HepG2 (cell line): ENCODE measurements around the gene HSDL2. TPM values are rescaled to one million over a fixed set of nuclear protein-coding genes. Genes with fewer than 3 reads are reported as not detected.

Experiments
- ADNP ChIP-seq: sonication (generic); formaldehyde crosslinking; IDR thresholded peaks from 2 replicates; pipeline ENCODE4 v1.4.0; 2020; ENCODE audit warnings: missing genetic modification reagents
- BORCS8-MEF2B ChIP-seq: sonication (generic); formaldehyde crosslinking; IDR thresholded peaks from 2 replicates; pipeline ENCODE4 v1.8.0; 2022; ENCODE audit warnings: mild to moderate bottlenecking, missing genetic modification reagents
- CTCF ChIP-seq: sonication (generic); formaldehyde crosslinking; IDR thresholded peaks from 2 replicates; pipeline ENCODE4 v1.5.0; 2020; ENCODE audit warnings: mild to moderate bottlenecking, missing genetic modification reagents, moderate library complexity
- DNMT1 ChIP-seq: sonication (generic); formaldehyde crosslinking; IDR thresholded peaks from 2 replicates; pipeline ENCODE4 v1.5.1; 2020; ENCODE audit warnings: mild to moderate bottlenecking, missing genetic modification reagents
- ELF4 ChIP-seq: sonication (generic); formaldehyde crosslinking; IDR thresholded peaks from 2 replicates; pipeline ENCODE4 v1.5.0; 2020; ENCODE audit warnings: missing genetic modification reagents, mild to moderate bottlenecking, moderate library complexity, borderline replicate concordance
- ERF ChIP-seq: IDR thresholded peaks from 2 replicates; pipeline ENCODE4 v1.6.1; 2018; ENCODE audit warnings: missing biosample characterization, missing genetic modification reagents
- ETV5 ChIP-seq: IDR thresholded peaks from 2 replicates; pipeline ENCODE4 v1.6.1; 2018; ENCODE audit warnings: missing biosample characterization, missing genetic modification reagents, inconsistent platforms, borderline replicate concordance
- FOXA3 ChIP-seq: IDR thresholded peaks from 2 replicates; pipeline ENCODE4 v1.6.1; 2016; ENCODE audit warnings: missing genetic modification reagents, missing compliant biosample characterization
- HHEX ChIP-seq: IDR thresholded peaks from 2 replicates; pipeline ENCODE4 v1.6.1; 2016; ENCODE audit warnings: control low read depth
- HOXA5 ChIP-seq: sonication (generic); formaldehyde crosslinking; IDR thresholded peaks from 2 replicates; pipeline ENCODE4 v1.4.0; 2020; ENCODE audit warnings: missing genetic modification reagents
- KLF12 ChIP-seq: sonication (generic); formaldehyde crosslinking; IDR thresholded peaks from 2 replicates; pipeline ENCODE4 v1.4.0; 2020; ENCODE audit warnings: missing genetic modification reagents, borderline replicate concordance
- MED13 ChIP-seq: sonication (generic); formaldehyde crosslinking; IDR thresholded peaks from 2 replicates; pipeline ENCODE4 v1.5.0; 2020; ENCODE audit warnings: missing genetic modification reagents
- NFIC ChIP-seq: IDR thresholded peaks from 2 replicates; pipeline ENCODE4 v1.6.1; 2012; ENCODE audit warnings: mild to moderate bottlenecking, low read length, inconsistent platforms
- NKX3-1 ChIP-seq: sonication (generic); formaldehyde crosslinking; IDR thresholded peaks from 2 replicates; pipeline ENCODE4 v1.5.0; 2020; ENCODE audit warnings: missing genetic modification reagents
- RAD21 ChIP-seq: fragments of 450-650 bp; formaldehyde crosslinking; IDR thresholded peaks from 2 replicates; pipeline ENCODE4 v1.5.0; 2020; ENCODE audit warnings: mild to moderate bottlenecking
- RFX1 ChIP-seq: fragments of 450-650 bp; IDR thresholded peaks from 2 replicates; pipeline ENCODE4 v1.6.1; 2017
- SALL2 ChIP-seq: sonication (generic); formaldehyde crosslinking; IDR thresholded peaks from 2 replicates; pipeline ENCODE4 v1.8.1; 2023; ENCODE audit warnings: mild to moderate bottlenecking, missing genetic modification reagents, inconsistent platforms
- SP4 ChIP-seq: sonication (generic); formaldehyde crosslinking; IDR thresholded peaks from 2 replicates; pipeline ENCODE4 v1.8.1; 2023; ENCODE audit warnings: mild to moderate bottlenecking, missing genetic modification reagents
- XRCC5 ChIP-seq: fragments of 200-400 bp; formaldehyde crosslinking; optimal IDR thresholded peaks from 2 replicates; pipeline ENCODE3; 2017; ENCODE audit warnings: mild to moderate bottlenecking, low read length
- ZBTB33 ChIP-seq: sonication (generic); formaldehyde crosslinking; IDR thresholded peaks from 2 replicates; pipeline ENCODE4 v1.4.0; 2020; ENCODE audit warnings: missing genetic modification reagents
- ZFP62 ChIP-seq: sonication (generic); formaldehyde crosslinking; IDR thresholded peaks from 2 replicates; pipeline ENCODE4 v1.4.0; 2020; ENCODE audit warnings: missing genetic modification reagents
- ZFYVE20 ChIP-seq: sonication (generic); formaldehyde crosslinking; IDR thresholded peaks from 2 replicates; pipeline ENCODE4 v1.8.0; 2023; ENCODE audit warnings: low read depth, mild to moderate bottlenecking, moderate library complexity, missing genetic modification reagents, borderline replicate concordance
- ZNF230 ChIP-seq: sonication (generic); formaldehyde crosslinking; IDR thresholded peaks from 2 replicates; pipeline ENCODE4 v1.4.0; 2020; ENCODE audit warnings: mild to moderate bottlenecking, missing genetic modification reagents
- ZNF558 ChIP-seq: sonication (generic); formaldehyde crosslinking; IDR thresholded peaks from 2 replicates; pipeline ENCODE4 v1.9.0; 2022; ENCODE audit warnings: mild to moderate bottlenecking, missing genetic modification reagents, borderline replicate concordance
- ZNF713 ChIP-seq: sonication (generic); formaldehyde crosslinking; IDR thresholded peaks from 2 replicates; pipeline ENCODE4 v1.4.0; 2020; ENCODE audit warnings: mild to moderate bottlenecking, missing genetic modification reagents
- ZNF720 ChIP-seq: sonication (generic); formaldehyde crosslinking; IDR thresholded peaks from 2 replicates; pipeline ENCODE4 v1.4.0; 2020; ENCODE audit warnings: missing genetic modification reagents
- ZNF746 ChIP-seq: sonication (generic); formaldehyde crosslinking; IDR thresholded peaks from 2 replicates; pipeline ENCODE4 v1.8.0; 2022; ENCODE audit warnings: mild to moderate bottlenecking, missing genetic modification reagents
- polyA plus RNA-seq, 8 experiments: library from polyadenylated mRNA; depleted of rRNA in 3 of 8; stranded (reverse) in 7 of 8; unstranded in 1 of 8; fragments of >200 nt; fragmentation: Illumina TruSeq in 4 of 8; extraction: Trizol in 4 of 8; gene quantifications; 2 replicates each; pipeline versions ENCODE4 v1.2.1 to v1.2.3, GENCODE V29; 2011 to 2016; ENCODE audit warnings: low read depth in 4 of 8, missing spikeins in 1 of 8, mixed read lengths in 1 of 8; ENCODE audit not compliant: insufficient read depth in 1 of 8
- total RNA-seq, 5 experiments: library from RNA; depleted of rRNA; stranded (reverse); fragments of >200 nt; fragmentation: Illumina TruSeq; extraction: Trizol; gene quantifications; 2 replicates each; pipeline ENCODE4 v1.2.3, GENCODE V29; 2016; ENCODE audit warnings: low read depth in 1 of 5
- TF ChIP-seq, protein P1 (sequence below): sonication (generic); formaldehyde crosslinking; IDR thresholded peaks from 2 replicates; pipeline ENCODE4 v1.4.0; 2020; ENCODE audit warnings: missing genetic modification reagents
- TF ChIP-seq, protein P2 (sequence below): sonication (generic); formaldehyde crosslinking; IDR thresholded peaks from 2 replicates; pipeline ENCODE4 v1.5.0; 2020; ENCODE audit warnings: missing genetic modification reagents, mild to moderate bottlenecking, borderline replicate concordance
- TF ChIP-seq, protein P3 (sequence below): IDR thresholded peaks from 2 replicates; pipeline ENCODE4 v1.6.1; 2012; ENCODE audit warnings: inconsistent platforms

Gene HSDL2
- total and polyA plus RNA-seq, 2 of the 13 experiments (the other 11 are each of a cell fraction or from before 2014, with no cell fraction given), result 55.3 to 80.2 TPM

DNA sequence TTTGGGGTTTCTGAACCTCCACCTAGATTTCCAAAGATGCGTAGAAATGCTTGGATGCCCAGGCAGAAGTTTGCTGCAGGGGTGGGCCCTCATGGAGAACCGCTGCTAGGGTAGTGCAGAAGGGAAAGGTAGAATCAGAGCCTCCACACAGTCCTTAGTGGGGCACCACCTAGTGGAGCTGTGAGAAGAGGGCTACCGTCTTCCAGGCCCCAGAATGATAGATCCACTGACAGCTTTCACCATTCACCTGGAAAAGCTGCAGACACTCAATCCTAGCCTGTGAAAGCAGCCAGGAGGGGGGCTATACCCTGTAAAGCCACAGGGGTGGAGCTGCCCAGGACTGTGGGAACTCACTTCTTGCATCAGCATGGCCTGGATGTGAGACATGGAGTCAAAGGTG lies 13.3 kb upstream of the HSDL2 start (continued):
- TF ChIP-seq ZNF720 (CRISPR knock-in tag) (no peak), ETV5 (no peak), NFIC (no peak), ZFYVE20 (CRISPR knock-in tag) (no peak), HHEX (no peak), MED13 (CRISPR knock-in tag) (no peak), DNMT1 (CRISPR knock-in tag) (no peak), ZFP62 (CRISPR knock-in tag) (no peak), ZNF746 (CRISPR knock-in tag) (no peak), BORCS8-MEF2B (CRISPR knock-in tag) (no peak), ZNF558 (CRISPR knock-in tag) (no peak), CTCF (CRISPR knock-in tag) (peak; percentile 69), XRCC5 (peak; percentile 34), ZBTB33 (CRISPR knock-in tag) (peak; percentile 32; the same call in 1 of the 2 replicates), ZNF713 (CRISPR knock-in tag) (no peak), ERF (CRISPR knock-in tag) (no peak), ELF4 (CRISPR knock-in tag) (no peak), SALL2 (CRISPR knock-in tag) (no peak), NKX3-1 (no peak), FOXA3 (CRISPR knock-in tag) (no peak), SP4 (CRISPR knock-in tag) (no peak), KLF12 (CRISPR knock-in tag) (no peak), ADNP (CRISPR knock-in tag) (no peak), RFX1 (no peak), ZNF230 (CRISPR knock-in tag) (no peak), RAD21 (CRISPR knock-in tag) (peak; percentile 50), HOXA5 (CRISPR knock-in tag) (no peak)
- TF ChIP-seq, protein P1, sequence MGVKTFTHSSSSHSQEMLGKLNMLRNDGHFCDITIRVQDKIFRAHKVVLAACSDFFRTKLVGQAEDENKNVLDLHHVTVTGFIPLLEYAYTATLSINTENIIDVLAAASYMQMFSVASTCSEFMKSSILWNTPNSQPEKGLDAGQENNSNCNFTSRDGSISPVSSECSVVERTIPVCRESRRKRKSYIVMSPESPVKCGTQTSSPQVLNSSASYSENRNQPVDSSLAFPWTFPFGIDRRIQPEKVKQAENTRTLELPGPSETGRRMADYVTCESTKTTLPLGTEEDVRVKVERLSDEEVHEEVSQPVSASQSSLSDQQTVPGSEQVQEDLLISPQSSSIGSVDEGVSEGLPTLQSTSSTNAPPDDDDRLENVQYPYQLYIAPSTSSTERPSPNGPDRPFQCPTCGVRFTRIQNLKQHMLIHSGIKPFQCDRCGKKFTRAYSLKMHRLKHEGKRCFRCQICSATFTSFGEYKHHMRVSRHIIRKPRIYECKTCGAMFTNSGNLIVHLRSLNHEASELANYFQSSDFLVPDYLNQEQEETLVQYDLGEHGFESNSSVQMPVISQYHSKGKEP (CRISPR knock-in tag), result no peak
- TF ChIP-seq, protein P2, sequence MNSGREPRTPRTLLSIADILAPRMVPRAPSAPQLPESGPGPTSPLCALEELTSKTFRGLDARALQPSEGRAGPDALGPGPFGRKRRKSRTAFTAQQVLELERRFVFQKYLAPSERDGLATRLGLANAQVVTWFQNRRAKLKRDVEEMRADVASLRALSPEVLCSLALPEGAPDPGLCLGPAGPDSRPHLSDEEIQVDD (CRISPR knock-in tag), result no peak
- TF ChIP-seq, protein P3, sequence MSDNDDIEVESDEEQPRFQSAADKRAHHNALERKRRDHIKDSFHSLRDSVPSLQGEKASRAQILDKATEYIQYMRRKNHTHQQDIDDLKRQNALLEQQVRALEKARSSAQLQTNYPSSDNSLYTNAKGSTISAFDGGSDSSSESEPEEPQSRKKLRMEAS, result no peak
